Measurements from ENCODE around the gene C2orf80. TPM values are rescaled to one million over a fixed set of nuclear protein-coding genes. Genes with fewer than 3 reads are reported as not detected.

The C2orf80 gene
- total RNA-seq, 1 donor from 2014 or later, result not detected

DNA sequence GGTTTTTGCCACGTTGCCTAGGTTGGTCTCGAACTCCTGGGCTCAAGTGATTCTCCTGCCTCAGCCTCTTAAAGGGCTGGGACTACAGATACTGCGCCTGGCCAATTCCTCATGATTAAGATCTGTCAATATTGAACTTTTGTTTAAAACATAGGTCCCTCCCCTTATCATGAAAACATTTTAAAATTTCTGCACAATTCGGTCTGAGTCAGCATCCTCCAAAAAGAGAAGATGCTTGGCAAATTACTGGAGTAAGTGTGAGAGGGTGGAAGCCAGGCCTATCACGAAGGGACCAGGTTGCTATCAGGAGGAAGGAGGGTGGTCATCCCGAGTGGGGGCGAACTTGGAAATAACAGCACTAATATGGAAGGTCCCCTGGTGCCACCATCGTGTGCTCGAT, 15.7 kb downstream of the C2orf80 start:
- Mint-ChIP-seq H3K27me3 (ENCODE audit: insufficient read depth, low read depth) (peaks cover 4% of the 10 kb centered on the region), H3K9me3 (no peaks in the 10 kb centered on the region), H3K36me3 (no peaks in the 10 kb centered on the region), H3K27ac (no peak overlapping the region), H3K4me3 (no peak overlapping the region), H3K4me1 (peaks cover 8% of the 10 kb centered on the region)
- Histone ChIP-seq H2AFZ (replicated peaks) (peak overlapping the region; percentile 50), H3K27ac (no peak overlapping the region), H4K20me1 (ENCODE audit: low read depth) (no peaks in the 10 kb centered on the region), H3K36me3 (no peaks in the 10 kb centered on the region), H3K4me3 (no peak overlapping the region), H3F3A (ENCODE audit: low read depth) (peaks cover 9% of the 10 kb centered on the region), H3K79me2 (ENCODE audit: low read depth) (no peaks in the 10 kb centered on the region), H3K9me3 (ENCODE audit: low read depth) (no peaks in the 10 kb centered on the region), H3K4me1 (peaks cover 9% of the 10 kb centered on the region), H3K27me3 (no peaks in the 10 kb centered on the region), H3K4me2 (no peak overlapping the region), H3K9ac (no peak overlapping the region)
- TF ChIP-seq EZH2phosphoT487 (IDR thresholded peaks at IDR 0.05), result no peak
- TF ChIP-seq, protein P1, sequence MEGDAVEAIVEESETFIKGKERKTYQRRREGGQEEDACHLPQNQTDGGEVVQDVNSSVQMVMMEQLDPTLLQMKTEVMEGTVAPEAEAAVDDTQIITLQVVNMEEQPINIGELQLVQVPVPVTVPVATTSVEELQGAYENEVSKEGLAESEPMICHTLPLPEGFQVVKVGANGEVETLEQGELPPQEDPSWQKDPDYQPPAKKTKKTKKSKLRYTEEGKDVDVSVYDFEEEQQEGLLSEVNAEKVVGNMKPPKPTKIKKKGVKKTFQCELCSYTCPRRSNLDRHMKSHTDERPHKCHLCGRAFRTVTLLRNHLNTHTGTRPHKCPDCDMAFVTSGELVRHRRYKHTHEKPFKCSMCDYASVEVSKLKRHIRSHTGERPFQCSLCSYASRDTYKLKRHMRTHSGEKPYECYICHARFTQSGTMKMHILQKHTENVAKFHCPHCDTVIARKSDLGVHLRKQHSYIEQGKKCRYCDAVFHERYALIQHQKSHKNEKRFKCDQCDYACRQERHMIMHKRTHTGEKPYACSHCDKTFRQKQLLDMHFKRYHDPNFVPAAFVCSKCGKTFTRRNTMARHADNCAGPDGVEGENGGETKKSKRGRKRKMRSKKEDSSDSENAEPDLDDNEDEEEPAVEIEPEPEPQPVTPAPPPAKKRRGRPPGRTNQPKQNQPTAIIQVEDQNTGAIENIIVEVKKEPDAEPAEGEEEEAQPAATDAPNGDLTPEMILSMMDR (IDR thresholded peaks at IDR 0.05), result no peak
- no peak for TF ChIP-seq EZH2 (IDR thresholded peaks at IDR 0.05)
- no peak for DNase-seq (ENCODE audit: low spot score)

DNA sequence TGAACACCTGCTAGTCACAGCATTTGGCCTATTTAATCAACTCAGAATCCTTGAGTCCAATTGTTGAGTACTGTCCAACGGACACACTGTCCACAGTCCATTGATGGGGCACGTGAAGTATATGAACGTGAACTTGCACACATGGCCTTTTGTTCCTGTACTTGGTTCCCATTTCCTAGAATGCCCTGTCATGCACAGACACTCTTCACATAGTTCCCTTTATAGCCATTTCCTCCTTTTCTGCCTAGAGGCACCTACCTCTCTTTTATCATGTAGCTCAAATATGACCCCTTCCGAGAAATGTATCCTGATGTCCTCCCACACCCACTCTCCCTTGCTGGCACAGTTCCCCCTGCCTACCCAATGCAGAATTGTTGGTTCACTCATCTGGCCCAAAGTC, 17.7 kb downstream of the C2orf80 start:
- Histone ChIP-seq H3K9me3 (ENCODE audit: low read depth) (no peaks in the 10 kb centered on the region), H4K20me1 (ENCODE audit: low read depth) (no peaks in the 10 kb centered on the region), H3K36me3 (no peaks in the 10 kb centered on the region), H3K9ac (no peak overlapping the region), H3K27ac (no peak overlapping the region), H3K4me2 (no peak overlapping the region), H3K79me2 (ENCODE audit: low read depth) (no peaks in the 10 kb centered on the region), H3K27me3 (no peaks in the 10 kb centered on the region), H2AFZ (replicated peaks) (no peak overlapping the region), H3K4me3 (no peak overlapping the region), H3K4me1 (peaks cover 9% of the 10 kb centered on the region), H3F3A (ENCODE audit: low read depth) (peaks cover 9% of the 10 kb centered on the region)
- Mint-ChIP-seq H3K4me1 (peaks cover 8% of the 10 kb centered on the region), H3K27ac (no peak overlapping the region), H3K27me3 (ENCODE audit: insufficient read depth, low read depth) (peaks cover 4% of the 10 kb centered on the region), H3K36me3 (no peaks in the 10 kb centered on the region), H3K4me3 (no peak overlapping the region), H3K9me3 (no peaks in the 10 kb centered on the region)
- TF ChIP-seq, protein P1 (IDR thresholded peaks at IDR 0.05), result no peak
- TF ChIP-seq EZH2phosphoT487 (IDR thresholded peaks at IDR 0.05) (no peak), EZH2 (IDR thresholded peaks at IDR 0.05) (no peak)
- DNase-seq (ENCODE audit: low spot score), result no peak

DNA sequence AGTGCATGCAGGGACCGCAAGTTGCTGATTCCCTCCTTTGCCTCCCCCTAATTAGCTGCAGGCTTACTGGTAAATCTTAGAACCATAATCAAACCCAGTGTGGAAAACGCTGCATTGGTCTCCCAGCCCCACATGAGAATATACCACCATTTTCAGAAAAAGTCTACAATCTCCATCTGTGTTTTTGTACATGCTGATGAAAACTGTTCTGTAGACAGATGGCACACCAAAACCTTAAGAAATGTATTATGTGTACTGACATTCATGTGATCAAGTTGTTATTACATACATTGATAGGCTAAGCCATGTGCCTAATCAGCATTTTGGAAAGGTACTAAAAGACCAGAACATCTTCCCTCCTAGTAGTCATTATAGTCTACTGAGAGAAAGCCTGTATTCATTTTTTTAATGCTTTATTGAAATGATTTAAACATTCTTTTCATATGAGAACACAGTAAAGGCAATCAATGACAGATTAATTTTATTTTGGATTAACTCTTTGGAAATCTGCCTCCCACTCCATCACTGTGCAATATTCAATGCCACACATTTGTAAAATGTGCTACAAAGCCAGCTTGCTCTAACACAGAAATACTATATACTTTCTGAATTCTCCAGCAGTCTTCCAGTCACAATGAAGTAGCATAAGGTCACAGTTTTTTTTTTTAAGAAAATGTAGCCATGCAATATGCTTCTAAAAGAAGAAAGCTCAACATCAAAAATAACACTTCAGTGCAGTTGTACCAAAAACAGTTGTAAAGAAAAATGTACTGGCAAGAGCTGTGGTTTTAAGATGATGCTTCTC, 24.7 kb downstream of the C2orf80 start:
- Histone ChIP-seq H3K27me3 (no peaks in the 10 kb centered on the region), H2AFZ (replicated peaks) (peak overlapping the region; percentile 67), H3K9ac (no peak overlapping the region), H3F3A (ENCODE audit: low read depth) (no peaks in the 10 kb centered on the region), H3K36me3 (no peaks in the 10 kb centered on the region), H3K4me3 (no peak overlapping the region), H3K4me1 (peaks cover 2% of the 10 kb centered on the region), H3K79me2 (ENCODE audit: low read depth) (no peaks in the 10 kb centered on the region), H4K20me1 (ENCODE audit: low read depth) (no peaks in the 10 kb centered on the region), H3K27ac (no peak overlapping the region), H3K4me2 (no peak overlapping the region), H3K9me3 (ENCODE audit: low read depth) (no peaks in the 10 kb centered on the region)
- Mint-ChIP-seq H3K9me3 (no peaks in the 10 kb centered on the region), H3K27me3 (ENCODE audit: insufficient read depth, low read depth) (peaks cover 3% of the 10 kb centered on the region), H3K4me1 (peaks cover 10% of the 10 kb centered on the region), H3K27ac (no peak overlapping the region), H3K36me3 (no peaks in the 10 kb centered on the region), H3K4me3 (no peak overlapping the region)
- TF ChIP-seq EZH2 (IDR thresholded peaks at IDR 0.05) (no peak), EZH2phosphoT487 (IDR thresholded peaks at IDR 0.05) (no peak)
- TF ChIP-seq, protein P1 (IDR thresholded peaks at IDR 0.05), result no peak
- DNase-seq (ENCODE audit: low spot score), result no peak
